ENCODE results near the gene TMEM101. TPM values are rescaled to one million over a fixed set of nuclear protein-coding genes. Genes with fewer than 3 reads are reported as not detected.
"Not testable (repeated sequence)": the region's sequence is repeated elsewhere in the genome, so short reads cannot be mapped to it uniquely, and the experiment has no call there.

Gene TMEM101
- polyA plus RNA-seq, 1 donor, result 47.5 TPM

- peaks cover 23% of the 10 kb centered on the region for H3K27me3 ChIP-seq (ENCODE audit: control insufficient read depth, insufficient read depth, low read length)
- peaks cover 23% of the 10 kb centered on the region for H3K4me1 ChIP-seq (ENCODE audit: control insufficient read depth, insufficient read depth, low read length)
- H3K4me3 ChIP-seq (ENCODE audit: low read length), result no peak overlapping the region
- peak; percentile 39 to 70 for DNase-seq
- no peaks in the 10 kb centered on the region for H3K36me3 ChIP-seq (ENCODE audit: control insufficient read depth, insufficient read depth, low read length)
- peaks cover 9% of the 10 kb centered on the region for H3K9me3 ChIP-seq (ENCODE audit: control insufficient read depth, low read depth, low read length)
- peak overlapping the region; percentile 55 for H3K27ac ChIP-seq (ENCODE audit: low read length)
- no CpG with 5 or more reads among the region's 2 CpGs for WGBS (ENCODE audit: insufficient coverage, low lambda C conversion rate)
These were observed 13.3 kb downstream of the TMEM101 start for GRCh38 chr17:44001461-44001920.

- no peaks in the 10 kb centered on the region for H3K36me3 ChIP-seq (ENCODE audit: control insufficient read depth, insufficient read depth, low read length)
- H3K4me1 ChIP-seq (ENCODE audit: control insufficient read depth, insufficient read depth, low read length), result peaks cover 23% of the 10 kb centered on the region
- H3K27me3 ChIP-seq (ENCODE audit: control insufficient read depth, insufficient read depth, low read length), result peaks cover 17% of the 10 kb centered on the region
- H3K9me3 ChIP-seq (ENCODE audit: control insufficient read depth, low read depth, low read length), result peaks cover 6% of the 10 kb centered on the region
- no peak for DNase-seq
- no CpG with 5 or more reads among the region's 6 CpGs for WGBS (ENCODE audit: insufficient coverage, low lambda C conversion rate)
- peak overlapping the region; percentile 55 for H3K27ac ChIP-seq (ENCODE audit: low read length)
- no peak overlapping the region for H3K4me3 ChIP-seq (ENCODE audit: low read length)
These were observed 13.8 kb downstream of the TMEM101 start for GRCh38 chr17:44000871-44001460.

GRCh38 chr17:44000141-44000860, 14.5 kb downstream of the TMEM101 start:
- Histone ChIP-seq H3K4me1 (ENCODE audit: control insufficient read depth, insufficient read depth, low read length) (peaks cover 23% of the 10 kb centered on the region), H3K36me3 (ENCODE audit: control insufficient read depth, insufficient read depth, low read length) (no peaks in the 10 kb centered on the region), H3K4me3 (ENCODE audit: low read length) (no peak overlapping the region), H3K9me3 (ENCODE audit: control insufficient read depth, low read depth, low read length) (peaks cover under 1% of the 10 kb centered on the region), H3K27ac (ENCODE audit: low read length) (peak overlapping the region; percentile 55), H3K27me3 (ENCODE audit: control insufficient read depth, insufficient read depth, low read length) (peaks cover 11% of the 10 kb centered on the region)
- WGBS (ENCODE audit: insufficient coverage, low lambda C conversion rate), result no CpG with 5 or more reads among the region's 12 CpGs
- DNase-seq, result peak; percentile 59 to 80

GRCh38 chr17:43999024-43999423, 15.7 kb downstream of the TMEM101 start:
- no peak for DNase-seq
- H3K9me3 ChIP-seq (ENCODE audit: control insufficient read depth, low read depth, low read length), result peaks cover 6% of the 10 kb centered on the region
- WGBS (ENCODE audit: insufficient coverage, low lambda C conversion rate), result no CpG with 5 or more reads among the region's 4 CpGs

GRCh38 chr17:43998552-43998951, 16.2 kb downstream of the TMEM101 start:
- Histone ChIP-seq H3K4me3 (ENCODE audit: low read length) (no peak overlapping the region), H3K4me1 (ENCODE audit: control insufficient read depth, insufficient read depth, low read length) (peaks cover 30% of the 10 kb centered on the region), H3K9me3 (ENCODE audit: control insufficient read depth, low read depth, low read length) (peaks cover 6% of the 10 kb centered on the region), H3K27ac (ENCODE audit: low read length) (no peak overlapping the region), H3K27me3 (ENCODE audit: control insufficient read depth, insufficient read depth, low read length) (peaks cover 16% of the 10 kb centered on the region), H3K36me3 (ENCODE audit: control insufficient read depth, insufficient read depth, low read length) (no peaks in the 10 kb centered on the region)
- DNase-seq, result no peak
- no CpG with 5 or more reads among the region's 3 CpGs for WGBS (ENCODE audit: insufficient coverage, low lambda C conversion rate)

More at GRCh38 chr17:43999024-43999423, 15.7 kb downstream of the TMEM101 start:
- peaks cover 34% of the 10 kb centered on the region for H3K4me1 ChIP-seq (ENCODE audit: control insufficient read depth, insufficient read depth, low read length)
- peaks cover 13% of the 10 kb centered on the region for H3K27me3 ChIP-seq (ENCODE audit: control insufficient read depth, insufficient read depth, low read length)
- H3K36me3 ChIP-seq (ENCODE audit: control insufficient read depth, insufficient read depth, low read length), result no peaks in the 10 kb centered on the region
- H3K4me3 ChIP-seq (ENCODE audit: low read length), result no peak overlapping the region
- H3K27ac ChIP-seq (ENCODE audit: low read length), result no peak overlapping the region

GRCh38 chr17:43997180-43997579, 17.6 kb downstream of the TMEM101 start:
- DNase-seq; H3K9me3 ChIP-seq (ENCODE audit: control insufficient read depth, low read depth, low read length); H3K27ac ChIP-seq (ENCODE audit: low read length); H3K36me3 ChIP-seq (ENCODE audit: control insufficient read depth, insufficient read depth, low read length); H3K4me3 ChIP-seq (ENCODE audit: low read length): not testable (repeated sequence)
- H3K4me1 ChIP-seq (ENCODE audit: control insufficient read depth, insufficient read depth, low read length), result peaks cover 25% of the 10 kb centered on the region
- peaks cover 18% of the 10 kb centered on the region for H3K27me3 ChIP-seq (ENCODE audit: control insufficient read depth, insufficient read depth, low read length)
- no CpG with 5 or more reads among the region's 5 CpGs for WGBS (ENCODE audit: insufficient coverage, low lambda C conversion rate)

- H3K27ac ChIP-seq (ENCODE audit: low read length), result no peak overlapping the region
- 80% methylated on average over 1 of the region's 12 CpGs for WGBS (ENCODE audit: insufficient coverage, low lambda C conversion rate)
- H3K4me1 ChIP-seq (ENCODE audit: control insufficient read depth, insufficient read depth, low read length), result peaks cover 11% of the 10 kb centered on the region
- no peak overlapping the region for H3K4me3 ChIP-seq (ENCODE audit: low read length)
- H3K9me3 ChIP-seq (ENCODE audit: control insufficient read depth, low read depth, low read length), result peaks cover 6% of the 10 kb centered on the region
- H3K27me3 ChIP-seq (ENCODE audit: control insufficient read depth, insufficient read depth, low read length), result peaks cover 18% of the 10 kb centered on the region
- no peaks in the 10 kb centered on the region for H3K36me3 ChIP-seq (ENCODE audit: control insufficient read depth, insufficient read depth, low read length)
- DNase-seq, result no peak
These were observed 19.7 kb downstream of the TMEM101 start for GRCh38 chr17:43995150-43995471.

- peak overlapping the region; percentile 16 for H3K4me3 ChIP-seq (ENCODE audit: low read length)
- no peaks in the 10 kb centered on the region for H3K36me3 ChIP-seq (ENCODE audit: control insufficient read depth, insufficient read depth, low read length)
- DNase-seq, result peak; percentile 38 to 50
- H3K27me3 ChIP-seq (ENCODE audit: control insufficient read depth, insufficient read depth, low read length), result peaks cover 18% of the 10 kb centered on the region
- WGBS (ENCODE audit: insufficient coverage, low lambda C conversion rate), result no CpG with 5 or more reads among the region's 52 CpGs
- peaks cover 11% of the 10 kb centered on the region for H3K4me1 ChIP-seq (ENCODE audit: control insufficient read depth, insufficient read depth, low read length)
- no peak overlapping the region for H3K27ac ChIP-seq (ENCODE audit: low read length)
- peaks cover 6% of the 10 kb centered on the region for H3K9me3 ChIP-seq (ENCODE audit: control insufficient read depth, low read depth, low read length)
These were observed 20.3 kb downstream of the TMEM101 start for GRCh38 chr17:43994272-43995149.

GRCh38 chr17:43992641-43993040, 22.1 kb downstream of the TMEM101 start:
- Histone ChIP-seq H3K27ac (ENCODE audit: low read length) (no peak overlapping the region), H3K9me3 (ENCODE audit: control insufficient read depth, low read depth, low read length) (peaks cover 6% of the 10 kb centered on the region), H3K4me1 (ENCODE audit: control insufficient read depth, insufficient read depth, low read length) (peaks cover 11% of the 10 kb centered on the region), H3K36me3 (ENCODE audit: control insufficient read depth, insufficient read depth, low read length) (no peaks in the 10 kb centered on the region), H3K4me3 (ENCODE audit: low read length) (no peak overlapping the region), H3K27me3 (ENCODE audit: control insufficient read depth, insufficient read depth, low read length) (peaks cover 27% of the 10 kb centered on the region)
- WGBS (ENCODE audit: insufficient coverage, low lambda C conversion rate), result no CpG with 5 or more reads among the region's 14 CpGs
- no peak for DNase-seq

GRCh38 chr17:43988301-43988700, 26.5 kb downstream of the TMEM101 start:
- peaks cover 45% of the 10 kb centered on the region for H3K27me3 ChIP-seq (ENCODE audit: control insufficient read depth, insufficient read depth, low read length)

More at GRCh38 chr17:43988301-43988700, 26.5 kb downstream of the TMEM101 start:
- Histone ChIP-seq H3K4me1 (ENCODE audit: control insufficient read depth, insufficient read depth, low read length) (peaks cover 6% of the 10 kb centered on the region), H3K36me3 (ENCODE audit: control insufficient read depth, insufficient read depth, low read length) (no peaks in the 10 kb centered on the region), H3K9me3 (ENCODE audit: control insufficient read depth, low read depth, low read length) (no peaks in the 10 kb centered on the region), H3K27ac (ENCODE audit: low read length) (no peak overlapping the region), H3K4me3 (ENCODE audit: low read length) (no peak overlapping the region)
- DNase-seq, result no peak
- 80% methylated on average over 2 of the region's 9 CpGs for WGBS (ENCODE audit: insufficient coverage, low lambda C conversion rate)
